ENCODE measurements around the gene LIN52. TPM values are rescaled to one million over a fixed set of nuclear protein-coding genes. Genes with fewer than 3 reads are reported as not detected.

Gene LIN52
- total RNA-seq, 1 donor from 2014 or later: 8.7 TPM

- ATAC-seq (no peak), DNase-seq (no peak)
- Histone ChIP-seq H3K4me3 (no peak overlapping the region), H3K27me3 (peaks cover 41% of the 10 kb centered on the region), H3K9me3 (no peaks in the 10 kb centered on the region), H3K27ac (no peak overlapping the region), H3K4me1 (no peaks in the 10 kb centered on the region), H3K36me3 (no peaks in the 10 kb centered on the region)
- intact Hi-C loops (cut with DNase I): no loop called here
- no peak for TF ChIP-seq CTCF (IDR thresholded peaks at IDR 0.05)
Measured at GRCh38 chr14:74248017-74248416, 163.3 kb downstream of the LIN52 start.

GRCh38 chr14:74249433-74250375 is 164.9 kb downstream of the LIN52 start:
- intact Hi-C loops (cut with DNase I): loop anchor here (5.0 kb wide), 1 partner anchor 137 kb away; no protein-coding TSS in a partner anchor
- no peaks in the 10 kb centered on the region for H3K4me1 ChIP-seq
- peaks cover 25% of the 10 kb centered on the region for H3K27me3 ChIP-seq
- ATAC-seq: no peak
- H3K9me3 ChIP-seq: no peaks in the 10 kb centered on the region
- no peak overlapping the region for H3K4me3 ChIP-seq
- H3K36me3 ChIP-seq: no peaks in the 10 kb centered on the region
- no peak overlapping the region for H3K27ac ChIP-seq
- no peak for TF ChIP-seq CTCF (IDR thresholded peaks at IDR 0.05)
- no peak for DNase-seq

Other genes with a start within 250 kb of the LIN52 start
- gene PTGR2, start 233.1 kb upstream of the LIN52 start, total RNA-seq: 12.9 TPM
- 50.6 TPM for gene ZNF410, start 198.1 kb upstream of the LIN52 start, total RNA-seq
- gene FAM161B, start 134.9 kb upstream of the LIN52 start, total RNA-seq: 3.8 TPM
- 21.6 TPM for gene COQ6, start 134.7 kb upstream of the LIN52 start, total RNA-seq
- gene ENTPD5, start 65.7 kb upstream of the LIN52 start, total RNA-seq: 13.8 TPM
- 2.8 TPM for gene BBOF1, start 65.6 kb upstream of the LIN52 start, total RNA-seq
- gene ALDH6A1, start 503 bp upstream of the LIN52 start, total RNA-seq: 49.1 TPM
- not detected for gene VSX2, start 154.5 kb downstream of the LIN52 start, total RNA-seq
- 48.3 TPM for gene ABCD4, start 218.0 kb downstream of the LIN52 start, total RNA-seq

Data from upper lobe of right lung (tissue), 1 donor.